Medulla oblongata (tissue), 1 donor: ENCODE data around the gene LYPLA2.

Experiments used
- DNase-seq: peaks from one replicate; pipeline ENCODE4 v3.0.0-alpha.2; 2015; ENCODE audit errors: extremely low spot score

The LYPLA2 gene

GRCh38 chr1:23790696-23791515, at the start of gene LYPLA2:
LYPLA2 (plus strand) TSS chr1:23791145; CDS start chr1:23792683, 1,538 bp downstream.
- peak; percentile 96 for DNase-seq

- no peak for DNase-seq
Measured at GRCh38 chr1:23741609-23742008, 49.3 kb upstream of the LYPLA2 start.

- DNase-seq, result no peak
Measured at GRCh38 chr1:23742670-23743286, 48.2 kb upstream of the LYPLA2 start.

- DNase-seq, result peak; percentile 72
Measured at GRCh38 chr1:23743287-23744152, 47.4 kb upstream of the LYPLA2 start, which contains the start of gene ELOA. ELOA (plus strand) TSS chr1:23743471; CDS start chr1:23743504, 33 bp downstream.

GRCh38 chr1:23745515-23745914, 45.4 kb upstream of the LYPLA2 start:
- DNase-seq, result no peak

- DNase-seq, result no peak
Measured at GRCh38 chr1:23748016-23748415, 42.9 kb upstream of the LYPLA2 start.

- DNase-seq, result peak; percentile 44
Measured at GRCh38 chr1:23751050-23751814, 39.7 kb upstream of the LYPLA2 start.

- no peak for DNase-seq
Measured at GRCh38 chr1:23751815-23752200, 39.1 kb upstream of the LYPLA2 start.

- DNase-seq, result no peak
Measured at GRCh38 chr1:23752909-23753308, 38.0 kb upstream of the LYPLA2 start.

GRCh38 chr1:23756676-23757075, 34.3 kb upstream of the LYPLA2 start:
- DNase-seq, result no peak

GRCh38 chr1:23757812-23758211, 33.1 kb upstream of the LYPLA2 start:
- DNase-seq, result no peak

GRCh38 chr1:23759277-23759676, 31.7 kb upstream of the LYPLA2 start:
- peak; percentile 81 for DNase-seq

- DNase-seq, result no peak
Measured at GRCh38 chr1:23763041-23763577, 27.8 kb upstream of the LYPLA2 start.

GRCh38 chr1:23768733-23769132, 22.2 kb upstream of the LYPLA2 start:
- DNase-seq, result no peak

- DNase-seq, result peak; percentile 90
Measured at GRCh38 chr1:23772049-23772853, 18.7 kb upstream of the LYPLA2 start.

GRCh38 chr1:23772854-23773242, 18.1 kb upstream of the LYPLA2 start:
- no peak for DNase-seq

- DNase-seq, result no peak
Measured at GRCh38 chr1:23774174-23774880, 16.6 kb upstream of the LYPLA2 start.

GRCh38 chr1:23776217-23776616, 14.7 kb upstream of the LYPLA2 start:
- no peak for DNase-seq

GRCh38 chr1:23777979-23778814, 12.7 kb upstream of the LYPLA2 start, which contains the start of gene PITHD1:
PITHD1 (plus strand) TSS chr1:23778418; CDS start chr1:23778516, 98 bp downstream.
- DNase-seq, result peak; percentile 86
